Astrocyte of the cerebellum (primary cell): ENCODE measurements around the gene GMDS.
A peak's percentile ranks its signal among the peaks of the same experiment; 100 is the strongest.

Source experiments
- DNase-seq: peaks from one replicate; pipeline ENCODE4 v3.0.0-alpha.2; 2011; ENCODE audit warnings: low read depth
- H3K4me3 ChIP-seq: 2 replicates; pipeline ENCODE4 v1.5.1; 2011; ENCODE audit warnings: mild to moderate bottlenecking, low read depth, low read length, moderate library complexity
- CTCF ChIP-seq: IDR thresholded peaks from 2 replicates; pipeline ENCODE4 v1.5.1; 2012; ENCODE audit warnings: low read length, low read depth, moderate library complexity, mild to moderate bottlenecking; ENCODE audit errors: missing control alignments
- in situ Hi-C: cut with HindIII; loops from 2 replicates; pipeline ENCODE4 v1.10.0; 2017; ENCODE audit warnings: low sequenced_read_pairs

GMDS gene

GRCh38 chr6:2116496-2116895 lies 128.9 kb downstream of the GMDS start:
- in situ Hi-C loops = no loop called here
- no peak for DNase-seq
- TF ChIP-seq CTCF = no peak
- H3K4me3 ChIP-seq = no peak overlapping the region

- in situ Hi-C loops = no loop called here
These were observed 131.3 kb downstream of the GMDS start for GRCh38 chr6:2114100-2114499.

GRCh38 chr6:2111162-2111677 lies 134.2 kb downstream of the GMDS start:
- peak; percentile 40 for DNase-seq
- in situ Hi-C loops = no loop called here

More at GRCh38 chr6:2114100-2114499, 131.3 kb downstream of the GMDS start:
- TF ChIP-seq CTCF = no peak
- H3K4me3 ChIP-seq = no peak overlapping the region
- DNase-seq = no peak

GRCh38 chr6:2110504-2110903 lies 134.9 kb downstream of the GMDS start:
- in situ Hi-C loops = no loop called here
- no peak for DNase-seq
- TF ChIP-seq CTCF = no peak
- H3K4me3 ChIP-seq = no peak overlapping the region

More at GRCh38 chr6:2111162-2111677, 134.2 kb downstream of the GMDS start:
- H3K4me3 ChIP-seq = no peak overlapping the region
- no peak for TF ChIP-seq CTCF

- DNase-seq = no peak
- TF ChIP-seq CTCF = no peak
- in situ Hi-C loops = loop anchor here (10.0 kb wide), 1 partner anchor 525 kb away; no protein-coding TSS in a partner anchor
- H3K4me3 ChIP-seq = no peak overlapping the region
These were observed 135.6 kb downstream of the GMDS start for GRCh38 chr6:2109796-2110195.

GRCh38 chr6:2108700-2109306 lies 136.6 kb downstream of the GMDS start:
- no peak for DNase-seq
- H3K4me3 ChIP-seq = no peak overlapping the region
- in situ Hi-C loops = loop anchor here (10.0 kb wide), 1 partner anchor 526 kb away; no protein-coding TSS in a partner anchor
- TF ChIP-seq CTCF = no peak
